Gastrocnemius medialis (tissue), 4 donors: ENCODE measurements around the gene S100A9.

ENCODE experiments used
- POLR2A ChIP-seq, 2 donors: fragments of 450-650 bp; IDR thresholded peaks; one replicate each; pipeline ENCODE4 v1.6.1; 2017; ENCODE audit warnings: antibody characterized with exemption in 2 of 2, mild to moderate bottlenecking in 2 of 2, moderate library complexity in 2 of 2
- TF ChIP-seq, protein P1 (sequence below), 5 experiments: fragments of 450-650 bp in 3 of 5; fragments of 200-600 bp in 2 of 5; sonication (generic) in 2 of 5; IDR thresholded peaks in 4 of 5; conservative IDR thresholded peaks in 1 of 5; 1 replicate in 4 of 5; 2 replicates in 1 of 5; pipeline ENCODE4 v1.5.1; 2016 to 2019; ENCODE audit warnings: antibody characterized with exemption in 5 of 5, mild to moderate bottlenecking in 3 of 5, moderate library complexity in 3 of 5

DNA sequence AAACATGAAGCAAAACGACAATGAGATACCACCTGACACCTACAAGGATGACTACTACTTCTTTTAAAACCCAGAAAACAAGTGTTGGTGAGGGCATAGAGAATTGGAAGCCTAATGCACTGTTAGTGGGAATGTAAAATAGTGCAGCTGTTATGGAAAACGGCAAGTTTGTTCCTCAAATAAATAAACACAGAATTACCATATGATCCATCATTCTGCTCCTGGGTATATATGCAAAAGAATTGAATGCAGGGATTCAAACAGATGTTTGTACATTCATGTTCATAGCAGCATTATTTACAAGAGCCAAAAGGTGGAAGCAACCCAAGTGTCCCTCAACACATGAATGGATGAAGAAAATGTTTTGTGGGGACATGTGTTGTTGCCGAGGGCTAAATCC lies 34.6 kb downstream of the S100A9 start:
- TF ChIP-seq, protein P1, sequence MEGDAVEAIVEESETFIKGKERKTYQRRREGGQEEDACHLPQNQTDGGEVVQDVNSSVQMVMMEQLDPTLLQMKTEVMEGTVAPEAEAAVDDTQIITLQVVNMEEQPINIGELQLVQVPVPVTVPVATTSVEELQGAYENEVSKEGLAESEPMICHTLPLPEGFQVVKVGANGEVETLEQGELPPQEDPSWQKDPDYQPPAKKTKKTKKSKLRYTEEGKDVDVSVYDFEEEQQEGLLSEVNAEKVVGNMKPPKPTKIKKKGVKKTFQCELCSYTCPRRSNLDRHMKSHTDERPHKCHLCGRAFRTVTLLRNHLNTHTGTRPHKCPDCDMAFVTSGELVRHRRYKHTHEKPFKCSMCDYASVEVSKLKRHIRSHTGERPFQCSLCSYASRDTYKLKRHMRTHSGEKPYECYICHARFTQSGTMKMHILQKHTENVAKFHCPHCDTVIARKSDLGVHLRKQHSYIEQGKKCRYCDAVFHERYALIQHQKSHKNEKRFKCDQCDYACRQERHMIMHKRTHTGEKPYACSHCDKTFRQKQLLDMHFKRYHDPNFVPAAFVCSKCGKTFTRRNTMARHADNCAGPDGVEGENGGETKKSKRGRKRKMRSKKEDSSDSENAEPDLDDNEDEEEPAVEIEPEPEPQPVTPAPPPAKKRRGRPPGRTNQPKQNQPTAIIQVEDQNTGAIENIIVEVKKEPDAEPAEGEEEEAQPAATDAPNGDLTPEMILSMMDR (IDR thresholded peaks at IDR 0.05 in 4 of 5, conservative IDR thresholded peaks at IDR 0.05 in 1 of 5): no peak
- no peak for TF ChIP-seq POLR2A (IDR thresholded peaks at IDR 0.05)
